IPS-NIHi7 (cell line): ENCODE measurements around the gene GOLPH3.
"Not testable (repeated sequence)": the region's sequence is repeated elsewhere in the genome, so short reads cannot be mapped to it uniquely, and the experiment has no call there.

Experiments
- DNase-seq: peaks from one replicate; pipeline ENCODE4 v3.0.0; 2012; ENCODE audit warnings: mixed read lengths; ENCODE audit errors: extremely low spot score

Gene GOLPH3

DNA sequence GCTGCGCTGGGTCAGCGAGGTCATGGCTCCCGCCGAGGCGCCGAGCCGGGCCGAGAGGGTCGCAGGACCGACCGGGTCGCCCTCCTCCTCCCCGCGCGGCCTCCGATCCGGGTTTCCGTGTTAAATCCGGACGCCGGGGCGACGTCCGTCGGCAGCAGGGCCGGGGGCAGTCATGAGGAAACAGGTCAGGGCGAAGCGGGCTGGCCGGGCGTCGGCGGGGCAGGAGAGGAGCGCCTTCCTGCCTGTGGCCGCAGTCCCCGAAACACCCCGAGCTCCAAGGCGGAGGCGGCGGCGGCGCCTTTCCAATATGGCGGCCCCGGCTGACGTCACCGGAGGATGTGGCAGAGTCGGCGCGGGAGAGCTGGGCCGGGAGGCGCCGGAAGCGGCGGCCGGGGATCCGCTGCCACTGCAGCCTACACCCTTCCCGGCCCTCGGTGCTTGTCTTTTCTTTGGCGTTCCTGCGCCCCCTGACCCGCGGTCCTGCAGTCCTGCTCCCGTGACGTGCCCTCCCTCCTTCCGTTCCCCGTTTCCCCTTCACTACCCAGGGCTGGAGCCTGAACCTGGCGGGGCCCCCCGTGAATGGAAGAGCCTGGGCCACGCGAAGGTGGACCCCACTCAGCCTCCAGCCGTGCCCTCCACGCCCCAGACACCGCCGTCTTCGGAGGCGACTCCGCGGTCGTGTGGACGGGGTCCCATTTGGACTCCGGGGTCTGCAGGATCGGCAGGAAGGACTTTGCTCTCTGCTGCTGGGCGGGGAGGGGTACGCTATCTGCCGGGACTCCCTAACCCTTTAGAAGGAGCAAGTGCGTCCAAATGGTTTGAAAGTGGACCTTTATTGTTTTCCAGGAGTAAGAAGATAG is at the start of gene GOLPH3:
GOLPH3 (minus strand) TSS at position 309 of the 860 bp plus-strand sequence; CDS start at position 24, 285 bp downstream.
- peak; percentile 92 for DNase-seq

GRCh38 chr5:32222723-32223470 is 48.8 kb upstream of the GOLPH3 start:
- no peak for DNase-seq

GRCh38 chr5:32217886-32218396 is 43.8 kb upstream of the GOLPH3 start:
- DNase-seq: no peak

GRCh38 chr5:32214344-32214743 is 40.2 kb upstream of the GOLPH3 start:
- not testable (repeated sequence) for DNase-seq

DNA sequence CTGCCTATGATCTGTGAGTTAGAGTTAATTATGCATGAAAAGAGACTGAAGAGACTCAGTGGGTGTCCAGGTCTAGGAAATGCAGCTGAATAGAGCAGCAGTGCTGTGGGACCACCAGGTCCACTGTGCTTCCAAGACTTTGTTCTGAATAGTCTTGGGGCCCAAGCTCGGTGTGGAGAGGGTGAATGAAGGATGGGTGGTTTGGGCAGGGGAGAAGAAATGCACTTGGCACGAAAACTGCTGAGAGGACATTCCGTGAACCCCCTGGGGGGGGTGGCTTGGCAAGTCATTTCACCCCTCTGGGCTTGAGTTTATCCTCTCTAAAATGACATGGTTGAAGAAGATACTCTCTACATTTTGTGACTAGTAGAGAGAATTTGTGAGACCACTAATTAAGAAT is 36.0 kb upstream of the GOLPH3 start:
- DNase-seq: no peak

DNA sequence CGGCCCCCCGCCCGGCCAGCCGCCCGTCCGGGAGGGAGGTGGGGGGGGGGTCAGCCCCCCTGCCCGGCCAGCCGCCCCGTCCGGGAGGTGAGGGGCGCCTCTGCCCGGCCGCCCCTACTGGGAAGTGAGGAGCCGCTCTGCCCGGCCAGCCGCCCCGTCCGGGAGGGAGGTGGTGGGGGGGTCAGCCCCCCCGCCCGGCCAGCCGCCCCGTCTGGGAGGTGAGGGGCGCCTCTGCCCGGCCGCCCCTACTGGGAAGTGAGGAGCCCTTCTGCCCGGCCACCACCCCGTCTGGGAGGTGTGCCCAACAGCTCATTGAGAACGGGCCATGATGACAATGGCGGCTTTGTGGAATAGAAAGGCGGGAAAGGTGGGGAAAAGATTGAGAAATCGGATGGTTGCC is 34.7 kb upstream of the GOLPH3 start:
- DNase-seq: not testable (repeated sequence)

DNA sequence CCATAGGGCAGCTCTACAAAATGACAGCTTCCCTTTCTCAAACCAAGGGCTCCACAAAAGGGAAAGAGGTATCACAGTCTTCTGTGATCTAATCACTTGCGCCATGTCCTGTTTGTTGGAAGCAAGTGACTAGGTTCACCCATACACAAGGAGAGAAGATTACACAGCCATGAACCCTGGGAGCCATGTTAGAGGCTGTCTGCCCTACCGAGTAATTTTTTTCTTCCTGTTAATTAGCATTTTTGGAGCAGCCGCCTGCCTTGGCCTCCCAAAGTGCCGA is 33.2 kb upstream of the GOLPH3 start:
- no peak for DNase-seq

- no peak for DNase-seq
These were observed 32.6 kb upstream of the GOLPH3 start for GRCh38 chr5:32206509-32207354.

DNA sequence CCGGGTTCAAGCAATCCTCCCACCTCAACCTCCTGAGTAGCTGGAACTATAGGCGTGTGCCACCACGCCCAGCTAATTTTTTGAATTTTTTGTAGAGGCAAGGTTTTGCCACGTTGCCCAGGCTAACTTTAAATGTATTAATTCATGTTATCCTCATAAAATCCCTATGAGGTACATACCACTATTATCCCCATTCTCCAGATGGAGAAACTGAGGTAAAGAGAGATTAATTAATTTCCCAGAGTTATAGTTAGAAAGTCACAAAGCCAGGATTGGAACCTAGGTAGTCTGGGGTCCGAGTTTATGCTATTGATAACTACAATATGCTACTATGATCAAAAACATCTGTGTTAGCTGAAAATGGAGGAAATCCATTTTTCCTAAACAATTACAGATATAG is 31.9 kb upstream of the GOLPH3 start:
- no peak for DNase-seq

GRCh38 chr5:32202394-32202793 is 28.3 kb upstream of the GOLPH3 start:
- no peak for DNase-seq

DNA sequence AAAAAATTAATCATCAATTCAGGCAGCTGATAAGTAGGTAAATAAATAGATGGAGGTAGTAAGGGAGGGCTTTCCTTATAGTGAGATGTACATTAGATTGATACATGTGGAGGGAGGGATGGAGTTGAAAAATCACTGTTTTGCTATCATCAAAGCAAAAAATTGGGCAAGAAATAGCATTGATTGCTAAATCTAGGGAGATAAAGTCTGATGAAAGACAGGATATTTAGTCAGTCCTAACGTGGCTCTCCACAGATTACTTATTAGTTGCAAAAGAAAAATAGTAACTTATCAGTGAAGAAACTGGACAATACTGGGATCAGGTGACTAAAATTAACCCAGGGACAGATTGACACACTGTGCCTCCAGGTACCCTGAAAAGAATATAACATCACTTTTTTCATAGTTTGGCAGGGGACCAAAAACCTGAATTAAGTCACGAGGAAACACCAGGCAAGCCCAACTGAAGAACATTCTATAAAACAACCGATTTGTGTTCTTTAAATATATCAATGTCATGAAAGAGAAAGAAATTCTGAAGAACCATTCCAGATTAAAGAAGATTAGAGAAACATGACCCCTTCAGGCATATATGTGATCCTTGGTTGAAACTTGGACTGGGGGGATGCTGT is 27.1 kb upstream of the GOLPH3 start:
- DNase-seq: no peak

DNA sequence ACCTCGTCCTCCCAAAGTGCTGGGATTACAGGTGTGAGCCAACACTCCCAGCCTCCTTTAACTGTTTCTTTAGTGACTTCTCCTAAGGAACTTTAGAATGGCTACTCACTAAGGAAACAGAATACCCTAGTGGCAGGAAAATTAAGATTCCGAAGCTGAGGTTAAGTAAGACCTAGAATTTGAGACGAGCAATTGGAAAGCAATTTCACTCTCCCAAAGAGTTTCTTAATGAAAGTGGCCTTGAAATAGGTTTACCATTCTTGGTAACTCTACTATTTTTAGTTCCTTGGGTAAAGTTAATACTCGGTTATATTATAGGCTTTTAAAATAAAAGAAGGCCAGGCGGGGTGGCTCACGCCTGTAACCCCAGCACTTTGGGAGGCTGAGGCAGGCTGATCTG is 22.9 kb upstream of the GOLPH3 start:
- no peak for DNase-seq

GRCh38 chr5:32195265-32195664 is 21.1 kb upstream of the GOLPH3 start:
- no peak for DNase-seq

DNA sequence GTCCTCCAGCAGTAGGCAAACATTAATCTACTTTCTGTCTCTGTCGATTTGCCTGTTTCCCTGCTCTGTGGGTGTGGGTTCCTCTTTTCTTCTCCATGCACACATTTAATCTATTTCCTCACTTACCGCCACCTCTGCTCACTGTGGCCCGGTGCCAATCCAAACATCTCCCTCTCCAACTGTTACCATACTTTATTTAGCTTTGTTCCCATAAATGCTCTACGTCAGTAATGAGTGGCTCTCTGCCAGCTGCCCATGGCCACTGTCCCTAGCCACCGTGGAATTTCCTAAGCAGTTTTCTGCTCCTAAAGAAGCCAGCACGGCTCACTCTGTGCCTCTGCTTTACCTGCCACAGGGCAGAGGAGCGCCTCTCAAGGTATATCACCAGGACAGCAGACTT is 19.5 kb upstream of the GOLPH3 start:
- no peak for DNase-seq

DNA sequence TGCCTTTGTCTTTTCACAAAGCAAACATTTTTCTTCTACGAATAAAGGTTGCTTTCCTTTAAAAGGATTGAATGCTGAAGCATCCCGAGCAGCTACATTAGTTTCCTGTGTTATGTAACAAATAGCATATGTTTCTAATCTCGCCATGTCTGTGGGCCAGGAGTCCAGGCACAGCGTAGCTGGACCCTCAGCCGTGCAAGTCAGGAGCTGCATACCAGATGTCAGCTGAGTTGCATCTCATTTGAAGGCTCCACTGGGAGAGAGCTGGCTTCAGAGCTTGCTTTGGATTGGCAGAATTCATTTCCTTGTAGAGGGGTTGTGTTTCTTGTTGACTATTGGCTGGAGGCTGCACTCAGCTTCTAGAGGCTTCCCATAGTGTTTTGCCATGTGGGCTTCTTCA is 16.0 kb upstream of the GOLPH3 start:
- no peak for DNase-seq

- no peak for DNase-seq
These were observed 13.6 kb upstream of the GOLPH3 start for GRCh38 chr5:32187675-32188074.

DNA sequence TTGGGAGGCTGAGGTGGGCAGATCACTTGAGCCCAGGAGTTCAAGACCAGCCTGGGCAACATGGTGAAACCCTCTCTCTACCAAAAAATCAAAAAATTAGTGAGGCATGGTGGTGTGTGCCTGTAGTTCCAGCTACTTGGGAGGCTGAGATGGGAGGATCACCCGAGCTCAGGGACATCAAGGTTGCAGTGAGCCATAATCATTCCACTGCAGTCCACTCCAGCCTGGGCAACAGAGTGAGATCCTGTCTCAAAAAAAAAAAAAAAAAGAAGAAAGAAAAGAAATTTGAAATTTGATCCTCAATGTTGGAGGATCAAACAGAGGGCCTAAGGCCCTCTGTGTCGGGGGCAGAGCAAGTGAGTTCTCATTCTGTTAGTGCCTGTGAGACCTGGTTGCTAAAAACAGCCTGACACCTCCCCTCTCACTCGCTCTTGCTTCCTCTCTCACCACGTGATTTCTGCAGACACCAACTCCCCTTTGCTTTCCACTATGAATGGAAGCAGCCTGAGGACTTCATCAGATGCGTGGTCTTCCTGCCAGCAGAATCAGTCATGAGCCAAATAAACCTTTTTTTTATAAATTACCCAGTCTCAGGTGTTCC is 8.4 kb upstream of the GOLPH3 start:
- DNase-seq: no peak

GRCh38 chr5:32173267-32174010 is 680 bp downstream of the GOLPH3 start:
- DNase-seq: peak; percentile 50

DNA sequence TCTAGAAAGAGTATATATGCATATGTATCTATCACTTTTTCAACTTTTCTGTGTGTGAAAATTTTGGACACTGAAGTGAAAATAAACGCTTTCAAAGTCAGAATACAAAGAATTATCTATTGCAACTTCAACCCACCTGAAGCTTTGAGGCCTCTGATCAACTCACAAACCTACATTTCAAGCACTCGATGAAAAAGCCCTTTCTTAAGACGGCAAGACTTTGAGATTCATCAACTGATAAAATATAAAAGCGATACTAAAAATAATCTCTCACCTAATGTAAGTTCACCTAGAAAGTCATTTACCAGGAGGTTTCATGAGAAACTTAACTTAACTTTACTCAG is 1.2 kb downstream of the GOLPH3 start:
- DNase-seq: no peak

GRCh38 chr5:32172186-32172911 is 1.8 kb downstream of the GOLPH3 start:
- DNase-seq: not testable (repeated sequence)
